Lung (tissue), 12 donors: Measurements from ENCODE around the gene C5orf58. TPM values are rescaled to one million over a fixed set of nuclear protein-coding genes. Genes with fewer than 3 reads are reported as not detected.
"Not testable (repeated sequence)": the region's sequence is repeated elsewhere in the genome, so short reads cannot be mapped to it uniquely, and the experiment has no call there.

Experiments used
- ATAC-seq: fragments of 200-7000 bp; cut with Tn5 transposase; one replicate; pipeline ENCODE4 v1.9.1; 2020; ENCODE audit warnings: moderate number of reproducible peaks; ENCODE audit not compliant: insufficient read depth, low FRiP score
- DNase-seq, 3 donors: peaks; one replicate each; pipeline ENCODE4 v3.0.0-alpha.2; 2013 to 2017
- H3K27ac ChIP-seq, 2 donors: one replicate each; pipeline ENCODE4 v1.5.1; 2013; ENCODE audit warnings: mild to moderate bottlenecking in 2 of 2, moderate library complexity in 2 of 2, control low read depth in 1 of 2, inconsistent platforms in 1 of 2, low read depth in 1 of 2, low read length in 1 of 2
- H3K27me3 ChIP-seq, 3 donors: one replicate each; pipeline ENCODE4 v1.5.1; 2013; ENCODE audit warnings: low read length in 2 of 3; ENCODE audit not compliant: control insufficient read depth in 3 of 3, insufficient read depth in 3 of 3
- H3K36me3 ChIP-seq, 4 donors: one replicate each; pipeline ENCODE4 v1.5.1; 2013; ENCODE audit warnings: low read length in 4 of 4, mild to moderate bottlenecking in 1 of 4, moderate library complexity in 1 of 4; ENCODE audit not compliant: control insufficient read depth in 4 of 4, insufficient read depth in 4 of 4
- H3K4me1 ChIP-seq, 5 donors: one replicate each; pipeline ENCODE4 v1.5.1; 2013; ENCODE audit warnings: low read length in 5 of 5, mild to moderate bottlenecking in 2 of 5, moderate library complexity in 1 of 5; ENCODE audit not compliant: control insufficient read depth in 5 of 5, insufficient read depth in 5 of 5
- H3K4me3 ChIP-seq: one replicate; pipeline ENCODE4 v1.5.1; 2013; ENCODE audit warnings: mild to moderate bottlenecking, control low read depth, moderate library complexity
- H3K9ac ChIP-seq, 2 donors: one replicate each; pipeline ENCODE4 v1.5.1; 2013; ENCODE audit warnings: low read length in 2 of 2, control low read depth in 1 of 2; ENCODE audit not compliant: insufficient read depth in 1 of 2
- H3K9me3 ChIP-seq, 4 donors: one replicate each; pipeline ENCODE4 v1.5.1; 2013; ENCODE audit warnings: low read length in 3 of 4, mild to moderate bottlenecking in 1 of 4, moderate library complexity in 1 of 4; ENCODE audit not compliant: control insufficient read depth in 4 of 4, insufficient read depth in 3 of 4
- CTCF ChIP-seq: IDR thresholded peaks from 2 replicates; pipeline ENCODE4 v1.5.1; 2012; ENCODE audit warnings: mild to moderate bottlenecking; ENCODE audit errors: control extremely low read depth, extremely low read depth
- WGBS, 2 donors: extraction: QIAGEN DNeasy Blood & Tissue Kit; methylation state at CpG; one replicate each; pipeline ENCODE4 v1.1.7; 2013; 5-methylcytosine and 5-hydroxymethylcytosine counted together
- polyA plus RNA-seq, 2 donors: library from polyadenylated mRNA; stranded (reverse); fragments of 200-250 nt; gene quantifications; one replicate each; pipeline ENCODE4 v1.2.1, GENCODE V29; 2013
- total RNA-seq, 2 donors: library from RNA; depleted of rRNA in 1 of 2; stranded (reverse); fragments of >200 nt in 1 of 2; gene quantifications; one replicate each; pipeline ENCODE4 v1.2.1, GENCODE V29; 2014 to 2021
- donor health status: control.
- donor health status: control.
- donor health status: Bipolar disorder and iron deficiency.
- donor health status: healthy.
- donor health status: DM: yes; HTN: yes; CAD: no.

C5orf58 gene
- total and polyA plus RNA-seq, 4 donors = 0.05 TPM; not detected in 3

GRCh38 chr5:170238456-170239196, 5.8 kb downstream of the C5orf58 start:
- no peak for ATAC-seq
- no peak overlapping the region for H3K27ac ChIP-seq

DNA sequence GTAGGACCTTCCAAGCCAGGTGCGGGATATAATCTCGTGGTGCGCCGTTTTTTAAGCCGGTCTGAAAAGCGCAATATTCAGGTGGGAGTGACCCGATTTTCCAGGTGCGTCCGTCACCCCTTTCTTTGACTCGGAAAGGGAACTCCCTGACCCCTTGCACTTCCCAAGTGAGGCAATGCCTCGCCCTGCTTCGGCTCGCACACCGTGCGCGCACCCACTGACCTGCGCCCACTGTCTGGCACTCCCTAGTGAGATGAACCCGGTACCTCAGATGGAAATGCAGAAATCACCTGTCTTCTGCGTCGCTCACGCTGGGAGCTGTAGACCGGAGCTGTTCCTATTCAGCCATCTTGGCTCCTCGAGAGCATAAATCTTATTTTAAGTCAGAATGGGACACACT, 12.7 kb downstream of the C5orf58 start:
- ATAC-seq, DNase-seq, H3K4me3 ChIP-seq, H3K9ac ChIP-seq, H3K27me3 ChIP-seq, H3K27ac ChIP-seq, H3K36me3 ChIP-seq, H3K9me3 ChIP-seq: not testable (repeated sequence)
- peaks cover 0 to 21% (median 0%) of the 10 kb centered on the region in 5 donors for H3K4me1 ChIP-seq
- WGBS, 2 donors = 95 to 97% methylated on average over 12 to 23 of the region's 23 CpGs

More at GRCh38 chr5:170238456-170239196, 5.8 kb downstream of the C5orf58 start:
- H3K9ac ChIP-seq = no peak overlapping the region
- H3K4me1 ChIP-seq = no peaks in the 10 kb centered on the region
- DNase-seq = no peak
- H3K4me3 ChIP-seq = no peak overlapping the region
- no peaks in the 10 kb centered on the region for H3K9me3 ChIP-seq
- peaks cover 0 to 3% (median 0%) of the 10 kb centered on the region in 3 donors for H3K27me3 ChIP-seq
- TF ChIP-seq CTCF = no peak
- 44 to 73% methylated on average over 1 of the region's 1 CpG for WGBS, 2 donors
- H3K36me3 ChIP-seq = no peaks in the 10 kb centered on the region

DNA sequence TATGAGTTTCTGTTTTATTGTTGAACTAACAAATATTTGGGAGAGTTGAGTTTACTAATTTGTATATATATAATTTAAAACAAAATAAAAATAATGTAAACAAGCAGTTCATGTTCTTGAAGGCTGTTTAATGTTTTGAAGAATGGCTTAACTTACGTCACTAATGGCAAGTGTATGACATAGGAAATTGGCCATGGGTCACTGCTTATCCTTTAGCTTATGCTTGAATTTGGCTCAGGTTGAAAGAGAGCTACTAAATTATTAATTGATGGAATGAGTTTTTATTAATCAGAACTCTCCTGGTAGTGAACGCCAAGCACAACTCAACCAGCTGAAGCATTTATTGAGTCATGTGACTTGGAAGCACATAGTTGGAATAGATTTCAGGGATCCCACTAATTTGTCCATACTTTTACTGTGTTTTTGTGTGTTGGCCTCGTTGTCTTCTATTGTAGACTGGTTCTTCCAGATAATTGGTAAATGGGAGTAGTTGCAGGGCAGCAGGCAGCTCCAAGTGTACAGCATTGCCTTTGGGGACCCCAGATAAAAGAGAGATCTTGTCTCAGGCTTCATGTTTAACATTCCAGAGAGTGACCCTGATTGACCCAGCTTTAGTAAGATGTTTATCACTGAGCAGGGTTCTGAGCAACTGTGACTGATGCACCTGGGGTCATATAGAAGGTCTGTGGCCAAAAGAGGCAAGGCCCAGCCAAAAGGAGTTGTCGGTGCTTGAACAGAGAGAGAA, 13.5 kb downstream of the C5orf58 start:
- 80 to 89% methylated on average over 4 of the region's 4 CpGs for WGBS, 2 donors
- H3K9ac ChIP-seq = no peak overlapping the region
- DNase-seq (peak in 2 of 3 donors; percentile 66 to 74), ATAC-seq (no peak)
- peaks cover 0 to 7% (median 0%) of the 10 kb centered on the region in 4 donors for H3K36me3 ChIP-seq
- peaks cover 0 to 9% (median 2%) of the 10 kb centered on the region in 3 donors for H3K27me3 ChIP-seq
- no peaks in the 10 kb centered on the region for H3K9me3 ChIP-seq
- H3K27ac ChIP-seq = no peak overlapping the region
- H3K4me3 ChIP-seq = no peak overlapping the region
- TF ChIP-seq CTCF = no peak
- H3K4me1 ChIP-seq = peaks cover 0 to 21% (median 0%) of the 10 kb centered on the region in 5 donors

- peak in 2 of 3 donors; percentile 91 to 92 for DNase-seq
- Histone ChIP-seq H3K27ac (no peak overlapping the region), H3K4me1 (peaks cover 0 to 21% (median 0%) of the 10 kb centered on the region in 5 donors), H3K9ac (no peak overlapping the region), H3K4me3 (no peak overlapping the region), H3K9me3 (no peaks in the 10 kb centered on the region), H3K27me3 (peaks cover 0 to 10% (median 7%) of the 10 kb centered on the region in 3 donors), H3K36me3 (peaks cover 0 to 7% (median 0%) of the 10 kb centered on the region in 4 donors)
- 69 to 76% methylated on average over 2 of the region's 2 CpGs for WGBS, 2 donors
- no peak for ATAC-seq
- no peak for TF ChIP-seq CTCF
Observed at GRCh38 chr5:170247363-170247762, 14.6 kb downstream of the C5orf58 start.
